GM21825 (cell line): ENCODE data around the gene KIFC3.
"Not testable (repeated sequence)": the region's sequence is repeated elsewhere in the genome, so short reads cannot be mapped to it uniquely, and the experiment has no call there.

Source experiments
- ATAC-seq: cut with Tn5 transposase; IDR thresholded peaks from one replicate; pipeline ENCODE4 v1.9.1; 2021; ENCODE audit warnings: mild to moderate bottlenecking, moderate library complexity; ENCODE audit not compliant: unreplicated experiment

The KIFC3 gene

GRCh38 chr16:57788252-57788841, 13.9 kb downstream of the KIFC3 start:
- ATAC-seq: no peak

- no peak for ATAC-seq
Measured at GRCh38 chr16:57787519-57787905, 14.8 kb downstream of the KIFC3 start.

GRCh38 chr16:57786632-57787518, 15.4 kb downstream of the KIFC3 start:
- ATAC-seq: no peak

GRCh38 chr16:57785924-57786323, 16.4 kb downstream of the KIFC3 start:
- ATAC-seq: no peak

- no peak for ATAC-seq
Measured at GRCh38 chr16:57785385-57785784, 16.9 kb downstream of the KIFC3 start.

GRCh38 chr16:57784334-57784733, 18.0 kb downstream of the KIFC3 start:
- no peak for ATAC-seq

- ATAC-seq: no peak
Measured at GRCh38 chr16:57783883-57784282, 18.4 kb downstream of the KIFC3 start.

- ATAC-seq: no peak
Measured at GRCh38 chr16:57783116-57783515, 19.2 kb downstream of the KIFC3 start.

- not testable (repeated sequence) for ATAC-seq
Measured at GRCh38 chr16:57782607-57783055, 19.7 kb downstream of the KIFC3 start.

- no peak for ATAC-seq
Measured at GRCh38 chr16:57781741-57782606, 20.3 kb downstream of the KIFC3 start.

- no peak for ATAC-seq
Measured at GRCh38 chr16:57781349-57781740, 20.9 kb downstream of the KIFC3 start.

- ATAC-seq: not testable (repeated sequence)
Measured at GRCh38 chr16:57779836-57780235, 22.5 kb downstream of the KIFC3 start.

GRCh38 chr16:57778658-57779057, 23.6 kb downstream of the KIFC3 start:
- no peak for ATAC-seq

GRCh38 chr16:57775661-57776469, 26.4 kb downstream of the KIFC3 start:
- no peak for ATAC-seq

GRCh38 chr16:57774705-57775285, 27.5 kb downstream of the KIFC3 start:
- no peak for ATAC-seq

GRCh38 chr16:57773655-57774295, 28.5 kb downstream of the KIFC3 start:
- ATAC-seq: no peak

- ATAC-seq: no peak
Measured at GRCh38 chr16:57773019-57773418, 29.3 kb downstream of the KIFC3 start.

GRCh38 chr16:57771141-57771785, 31.0 kb downstream of the KIFC3 start:
- ATAC-seq: no peak

GRCh38 chr16:57770361-57770760, 31.9 kb downstream of the KIFC3 start:
- no peak for ATAC-seq
